Measurements from ENCODE around the gene NUP42.

GRCh38 chr7:23191022-23191421 lies 9.2 kb downstream of the NUP42 start:
- TF ChIP-seq EP300 (IDR thresholded peaks at IDR 0.05; ENCODE audit: borderline replicate concordance) (no peak), MAX (IDR thresholded peaks at IDR 0.05) (no peak), FOXM1 (IDR thresholded peaks at IDR 0.05; ENCODE audit: borderline replicate concordance, low read depth) (no peak), CREB1 (IDR thresholded peaks at IDR 0.05; ENCODE audit: low read depth) (no peak), EGR1 (IDR thresholded peaks at IDR 0.05) (no peak), ZBTB7A (IDR thresholded peaks at IDR 0.05; ENCODE audit: low read depth) (no peak), YY1 (IDR thresholded peaks at IDR 0.05; ENCODE audit: low read depth) (no peak), RAD21 (IDR thresholded peaks at IDR 0.05; ENCODE audit: low read depth) (no peak), REST (IDR thresholded peaks at IDR 0.05; ENCODE audit: low read depth) (no peak), NFIC (IDR thresholded peaks at IDR 0.05) (no peak), CEBPB (IDR thresholded peaks at IDR 0.05) (no peak), TCF12 (IDR thresholded peaks at IDR 0.05; ENCODE audit: low read depth) (no peak), TEAD4 (IDR thresholded peaks at IDR 0.05) (no peak)
